Esophagus mucosa (tissue), 1 donor: Measurements from ENCODE around the gene FARSB. TPM values are rescaled to one million over a fixed set of nuclear protein-coding genes. Genes with fewer than 3 reads are reported as not detected.

ENCODE experiments used
- ATAC-seq: fragments of 200-7000 bp; cut with Tn5 transposase; one replicate; pipeline ENCODE4 v1.9.1; 2020
- total RNA-seq: library from RNA; stranded (reverse); gene quantifications from one replicate; pipeline ENCODE4 v1.2.4, GENCODE V29; 2023
- donor health status: DM: yes; HTN: yes; CAD: no.

Gene FARSB
- total RNA-seq, 1 donor from 2014 or later: 24.2 TPM

DNA sequence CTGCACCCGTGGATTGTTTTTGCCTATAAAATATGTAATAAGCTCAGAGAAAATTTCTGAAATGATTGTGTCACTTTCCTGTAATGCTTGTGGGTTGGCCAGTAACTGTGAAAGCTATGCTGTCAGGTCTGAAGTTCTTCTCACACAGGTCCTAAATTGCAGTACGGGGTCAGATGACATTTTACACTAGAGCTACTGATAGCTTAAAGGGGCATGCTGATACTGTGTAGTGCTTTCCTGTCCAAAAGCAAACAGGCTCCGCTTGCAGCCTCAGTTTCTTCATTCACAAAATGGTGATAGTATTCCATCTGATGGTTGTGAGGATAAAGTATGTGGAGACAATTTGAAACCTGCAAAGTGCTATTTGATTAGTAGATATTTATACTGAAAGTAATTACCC, 7.6 kb upstream of the FARSB start:
- no peak for ATAC-seq

DNA sequence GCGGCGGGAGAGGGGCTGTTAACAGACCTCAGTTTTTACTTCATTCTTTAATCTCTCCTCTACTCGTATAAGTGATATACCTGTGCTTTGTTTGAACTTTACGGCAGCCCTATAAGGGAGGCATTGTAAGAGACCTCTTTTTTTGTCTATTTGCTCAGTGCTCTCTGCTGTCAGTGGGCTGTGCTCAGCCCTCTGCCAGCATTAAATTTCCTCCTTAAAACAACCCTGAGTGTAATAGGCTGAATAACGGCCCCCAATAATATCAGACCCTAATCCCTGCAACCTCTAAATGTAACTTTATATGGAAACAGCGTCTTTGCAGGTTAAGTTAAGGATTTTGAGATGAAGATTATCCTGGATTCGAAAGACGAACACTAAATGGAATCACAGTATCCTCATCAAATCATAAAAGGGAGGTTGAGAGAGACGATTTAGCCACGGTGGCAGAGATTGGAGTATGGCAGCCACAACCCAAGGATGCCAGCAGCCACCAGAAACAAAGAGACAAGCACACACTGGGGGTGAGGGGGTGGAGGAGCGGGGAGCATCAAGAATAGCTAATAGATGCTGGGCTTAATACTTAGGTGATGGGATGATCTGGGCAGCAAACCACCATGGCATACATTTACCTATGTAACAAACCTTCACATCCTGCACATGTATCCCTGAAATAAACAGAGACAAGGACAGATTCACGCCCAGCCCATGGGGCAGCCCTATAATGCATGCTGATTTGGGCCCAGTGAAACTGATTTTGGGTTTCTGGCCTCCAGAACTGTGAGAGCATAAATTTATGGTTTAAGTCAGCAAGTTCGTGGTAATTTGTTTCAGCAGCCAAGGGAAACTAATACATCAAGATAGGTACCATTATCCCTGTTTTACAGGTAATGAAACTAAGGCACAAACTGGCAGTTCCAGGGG, 894 bp upstream of the FARSB start:
- ATAC-seq: no peak

DNA sequence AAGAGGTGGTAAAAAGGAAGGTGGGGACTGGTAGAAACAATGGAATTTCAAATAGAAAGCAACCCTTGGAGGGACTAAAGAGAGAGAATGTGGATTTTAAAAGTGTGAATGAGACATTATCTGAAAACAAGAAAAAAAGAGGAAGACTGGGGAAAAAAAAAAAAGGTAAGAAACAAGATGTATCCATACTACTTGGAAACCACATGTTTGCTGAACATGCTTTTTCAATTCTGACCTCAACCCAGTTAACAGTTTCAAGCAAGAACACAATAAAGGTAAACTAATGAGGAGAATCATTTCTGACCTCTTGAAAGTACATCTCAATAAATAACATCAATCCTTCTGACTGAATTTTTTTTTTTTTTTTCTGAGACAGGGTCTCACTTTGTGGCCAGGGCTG, 2.6 kb downstream of the FARSB start:
- ATAC-seq: no peak

DNA sequence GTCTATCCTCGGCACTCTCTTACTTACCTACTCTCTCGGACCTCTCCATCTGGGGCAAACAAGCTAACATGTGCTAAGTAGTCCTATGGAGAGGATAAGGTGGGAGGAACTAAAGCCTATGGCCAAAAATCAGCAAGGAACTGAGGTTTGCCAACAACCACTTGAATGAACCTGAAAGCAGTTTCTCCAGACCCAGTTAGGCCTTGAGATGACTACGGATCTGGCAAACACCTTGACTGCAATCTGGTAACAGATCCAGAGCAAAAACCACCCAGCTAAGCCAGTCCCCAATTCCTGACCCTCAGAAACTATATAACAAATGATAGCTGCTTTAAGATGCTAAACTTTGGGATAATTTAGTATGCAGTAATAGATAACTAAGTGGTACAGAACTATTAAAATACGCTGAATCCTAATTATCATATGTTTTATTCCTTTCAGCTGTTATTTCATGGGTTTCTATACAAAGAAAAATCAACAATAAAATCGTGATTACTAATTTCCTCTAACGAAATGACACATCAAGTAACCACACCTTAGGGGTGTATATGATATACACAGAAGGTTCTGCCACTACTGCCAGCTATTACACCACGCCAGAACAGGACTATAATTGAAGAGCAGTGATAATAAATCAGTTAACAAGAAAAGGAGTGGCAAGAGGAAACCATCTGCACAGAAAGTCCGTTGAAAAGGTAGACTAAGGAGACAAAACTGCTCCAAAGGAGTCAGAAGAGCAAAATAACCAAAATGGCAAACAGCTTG, 3.2 kb downstream of the FARSB start:
- peak; percentile 65 for ATAC-seq

DNA sequence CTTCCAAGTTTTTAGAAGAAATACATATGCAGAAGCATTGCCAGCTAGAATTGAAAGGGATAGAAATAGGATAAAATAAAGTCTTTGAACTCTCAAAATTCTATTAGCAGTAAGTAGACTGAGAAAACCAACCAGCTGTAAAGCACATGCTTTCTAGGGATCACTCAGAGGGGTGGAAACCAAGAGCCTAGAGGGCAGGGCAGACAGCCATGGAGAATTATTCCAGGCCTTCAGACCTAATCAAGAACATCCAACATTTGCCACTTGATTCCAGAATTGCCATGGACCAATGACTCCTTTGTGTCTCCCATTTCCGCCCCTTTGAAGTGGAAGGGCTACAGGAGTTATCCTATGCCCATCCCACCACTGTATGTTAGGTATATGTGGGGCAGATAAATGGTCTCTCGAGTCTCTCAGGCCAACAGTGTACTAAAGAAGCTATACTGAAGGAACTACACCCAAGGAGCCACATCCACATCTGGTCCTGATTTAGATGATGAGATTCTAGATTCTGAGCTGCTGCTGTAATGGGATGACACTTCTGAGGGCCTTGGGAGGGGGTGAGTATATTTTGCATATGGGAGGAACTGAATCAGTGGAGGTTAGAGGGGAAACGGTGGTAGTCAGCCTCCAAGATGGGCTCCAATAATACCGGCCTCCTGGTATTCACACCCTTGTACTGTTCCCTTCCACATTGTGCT, 4.0 kb downstream of the FARSB start:
- ATAC-seq: no peak

DNA sequence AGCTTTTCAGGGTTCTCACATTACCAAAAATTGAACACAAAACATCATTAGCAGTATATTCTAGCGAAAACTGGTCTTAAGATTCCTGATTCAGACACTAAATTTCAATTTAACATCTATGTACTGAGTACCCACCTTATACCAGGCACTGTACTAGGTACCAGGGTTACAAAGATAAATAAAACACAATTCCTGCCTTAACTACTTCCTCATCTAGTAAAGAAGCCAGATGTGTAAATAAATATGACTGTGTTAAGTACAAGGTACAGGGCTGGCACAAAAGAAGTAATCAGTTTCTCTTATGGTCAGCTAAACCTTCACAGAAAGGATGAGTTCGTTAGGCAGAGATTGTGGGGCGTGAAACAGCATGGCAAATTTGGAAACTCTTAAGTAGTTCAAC, 6.1 kb downstream of the FARSB start:
- ATAC-seq: no peak

DNA sequence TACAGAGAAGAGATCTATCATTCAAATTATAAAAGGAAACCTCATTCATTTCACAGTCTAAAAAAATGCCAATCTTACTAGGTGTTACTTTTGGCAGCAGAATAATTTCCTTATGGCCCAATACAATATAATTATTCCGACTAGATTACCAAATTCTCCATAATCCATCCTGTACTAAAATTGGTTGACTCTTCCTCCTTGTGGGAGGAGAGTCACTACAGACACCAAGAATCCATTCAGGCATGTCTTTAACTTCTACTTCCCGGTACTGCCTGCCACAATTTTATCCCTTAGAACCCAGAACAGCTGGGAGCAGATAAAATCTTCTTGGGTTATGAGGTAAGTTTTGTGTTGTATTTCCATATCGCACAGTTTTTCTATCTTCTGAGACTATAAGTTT, 9.9 kb downstream of the FARSB start:
- no peak for ATAC-seq

DNA sequence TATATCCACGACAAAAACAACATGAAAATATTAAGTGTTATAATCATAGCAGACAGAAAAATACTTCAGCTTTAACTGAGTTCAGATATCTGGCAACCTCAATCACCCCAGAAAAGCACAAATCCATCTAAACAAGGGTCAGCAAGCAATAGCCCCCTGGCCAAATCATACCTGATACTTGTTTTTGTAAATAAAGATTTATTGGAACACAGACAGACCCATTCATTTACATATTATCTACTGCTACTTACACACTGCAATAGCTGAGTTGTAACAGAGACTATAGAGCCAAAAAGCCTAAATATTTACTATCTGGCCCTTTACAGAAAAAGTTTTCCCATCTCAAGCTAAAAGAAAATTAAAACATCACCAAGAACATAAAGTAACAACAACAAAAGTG, 12.8 kb downstream of the FARSB start:
- no peak for ATAC-seq

DNA sequence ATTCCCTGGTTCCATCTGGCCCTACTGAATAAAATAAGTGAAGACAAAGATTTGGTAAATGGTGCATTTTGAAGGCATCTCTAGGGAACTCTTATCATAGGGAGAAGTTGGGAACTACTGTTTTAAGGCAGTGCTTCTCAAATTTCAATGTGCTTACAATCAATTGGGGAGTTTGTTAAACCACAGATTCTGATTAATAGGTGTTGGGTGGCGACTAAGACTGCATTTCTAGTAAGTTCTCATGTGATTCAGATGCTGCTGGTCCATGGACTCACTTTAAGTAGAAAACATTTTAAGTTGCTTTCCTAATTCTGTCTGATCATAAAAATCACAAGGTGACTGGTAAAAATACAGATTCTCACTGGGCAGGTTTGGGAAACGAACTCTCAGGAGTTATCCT, 14.6 kb downstream of the FARSB start:
- ATAC-seq: no peak

DNA sequence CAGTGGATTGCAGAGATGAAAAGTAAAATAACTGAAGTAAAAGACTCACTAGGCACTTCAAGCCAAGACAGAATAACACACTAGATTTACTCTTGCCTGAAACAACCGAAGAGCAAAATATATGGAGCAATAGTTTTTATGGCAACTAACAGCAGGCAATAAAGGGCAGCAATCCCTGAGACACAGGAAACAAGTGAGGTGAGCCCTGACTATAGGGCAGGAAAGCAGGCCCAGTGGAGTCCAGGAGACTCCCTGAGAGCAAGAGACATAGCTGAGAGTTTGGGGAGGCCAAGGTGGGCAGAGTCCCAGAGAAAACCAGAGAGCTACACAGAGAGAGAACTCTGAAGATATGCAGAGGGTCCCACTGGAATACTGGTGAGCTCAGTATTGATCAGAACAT, 18.8 kb downstream of the FARSB start:
- ATAC-seq: no peak

DNA sequence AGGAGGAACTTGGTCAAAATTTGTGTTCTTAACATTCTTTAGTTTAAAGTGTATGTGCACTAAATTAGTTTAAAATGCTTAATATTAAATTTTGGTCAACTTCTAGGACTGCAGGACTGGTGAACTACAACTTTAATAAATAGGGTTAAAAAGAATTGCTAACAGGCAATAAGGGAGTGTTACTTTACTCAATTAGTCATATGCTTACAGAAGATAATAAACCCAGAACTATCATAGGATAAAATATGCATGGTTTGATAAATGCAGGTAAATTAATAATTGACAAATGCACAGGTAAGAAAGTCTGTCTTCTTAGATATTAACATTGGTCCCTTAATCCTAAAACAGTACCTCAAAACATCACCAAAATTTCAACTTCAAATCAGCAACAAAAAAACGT, 20.6 kb downstream of the FARSB start:
- no peak for ATAC-seq

DNA sequence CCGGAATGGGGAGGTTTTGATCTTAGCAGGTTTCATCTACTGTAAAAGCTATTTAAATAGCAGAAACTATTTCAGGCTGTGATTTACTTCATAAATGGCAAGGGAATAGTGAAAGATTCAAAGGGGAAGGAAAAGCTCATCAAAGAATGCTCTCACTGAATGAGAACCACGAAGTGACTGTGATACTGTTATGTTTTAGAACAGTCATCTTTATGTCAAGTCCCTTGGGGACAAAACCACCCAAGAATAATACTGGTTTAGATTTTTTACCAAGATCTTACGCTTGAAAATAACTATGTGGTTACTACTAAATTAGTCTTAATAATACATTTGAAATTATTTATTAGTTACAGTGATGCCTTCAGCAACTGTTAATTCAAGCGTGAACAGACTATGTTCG, 28.1 kb downstream of the FARSB start:
- ATAC-seq: no peak

DNA sequence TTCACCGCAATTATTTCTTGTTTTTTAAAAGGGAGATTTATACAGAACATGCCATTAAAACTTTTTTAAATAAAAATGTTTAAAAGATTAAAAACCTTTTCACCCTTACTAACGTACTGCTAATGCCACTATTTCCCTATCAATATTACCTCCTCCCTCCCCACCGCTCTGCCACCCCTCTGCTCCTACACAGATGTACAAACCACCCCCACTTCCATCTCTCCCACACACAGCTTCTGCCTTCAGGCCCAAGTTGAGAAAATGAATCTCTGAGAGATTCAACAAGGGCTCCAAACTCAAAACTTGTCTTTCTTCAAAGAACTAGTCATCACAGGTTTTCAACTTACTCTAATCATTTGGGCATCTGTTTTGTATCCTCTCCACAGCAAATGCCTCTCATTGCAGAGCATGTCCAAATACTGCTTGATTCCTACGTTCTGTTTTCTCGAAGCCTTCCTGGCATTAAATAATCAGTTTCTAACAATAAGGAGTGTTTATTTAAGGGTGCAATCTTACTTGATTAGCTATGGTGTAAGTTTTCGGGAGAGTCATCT, 32.1 kb downstream of the FARSB start:
- no peak for ATAC-seq

DNA sequence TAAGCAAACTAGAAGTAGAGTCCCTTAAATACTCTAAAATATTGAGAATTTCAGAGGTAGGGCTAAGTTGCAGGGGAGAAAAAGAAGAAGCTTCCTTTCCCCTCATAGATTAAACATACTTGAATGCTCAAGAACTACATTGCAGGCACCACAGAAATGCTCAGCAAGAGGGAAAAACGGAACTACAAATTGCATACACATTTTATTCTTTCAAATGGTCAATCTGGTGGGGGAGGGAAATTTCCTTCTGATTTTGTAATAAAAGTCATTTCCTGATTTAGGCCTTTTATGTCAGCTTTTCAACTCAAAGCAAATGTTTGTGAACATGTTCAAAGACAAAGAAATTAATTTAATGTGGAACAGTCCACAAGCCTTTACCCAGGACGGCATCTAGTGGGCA, 33.0 kb downstream of the FARSB start:
- no peak for ATAC-seq

DNA sequence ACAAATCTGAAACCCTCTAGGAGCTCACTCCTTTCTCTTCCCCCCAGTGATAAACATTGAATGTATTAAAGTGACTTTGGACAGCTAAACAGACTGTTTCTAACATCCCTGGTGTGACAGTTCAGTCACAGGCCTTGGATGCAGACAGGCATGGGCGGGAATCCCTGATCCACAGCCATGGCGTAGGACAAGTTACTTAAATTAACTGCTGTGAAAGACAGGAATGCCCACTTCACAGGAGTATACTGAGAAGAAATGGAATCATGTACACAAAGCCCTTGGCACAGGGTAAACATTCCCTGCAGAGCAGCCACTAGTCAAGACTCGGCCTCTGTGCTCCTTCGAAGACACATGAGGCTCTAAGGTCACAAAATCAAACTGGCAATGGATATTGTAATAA, 34.0 kb downstream of the FARSB start:
- no peak for ATAC-seq

DNA sequence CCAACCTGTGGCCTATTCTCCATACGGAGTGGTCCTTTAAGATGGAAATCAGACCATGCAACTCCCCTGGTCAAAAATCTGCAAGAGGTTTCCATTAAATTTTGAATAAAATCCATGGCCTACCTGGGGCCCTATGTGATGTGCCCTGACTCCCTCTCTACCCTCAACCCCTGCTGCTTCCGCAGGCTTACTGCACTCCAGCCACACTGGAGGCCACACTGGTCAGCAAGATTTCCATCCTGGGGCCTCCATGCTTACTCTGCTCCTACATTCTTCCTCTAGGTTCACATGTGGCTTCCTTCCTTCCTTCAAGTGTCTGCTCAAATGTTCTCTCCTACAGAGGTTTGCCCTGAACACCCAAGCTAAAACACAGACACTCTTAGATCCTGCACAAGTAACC, 40.6 kb downstream of the FARSB start:
- ATAC-seq: no peak

DNA sequence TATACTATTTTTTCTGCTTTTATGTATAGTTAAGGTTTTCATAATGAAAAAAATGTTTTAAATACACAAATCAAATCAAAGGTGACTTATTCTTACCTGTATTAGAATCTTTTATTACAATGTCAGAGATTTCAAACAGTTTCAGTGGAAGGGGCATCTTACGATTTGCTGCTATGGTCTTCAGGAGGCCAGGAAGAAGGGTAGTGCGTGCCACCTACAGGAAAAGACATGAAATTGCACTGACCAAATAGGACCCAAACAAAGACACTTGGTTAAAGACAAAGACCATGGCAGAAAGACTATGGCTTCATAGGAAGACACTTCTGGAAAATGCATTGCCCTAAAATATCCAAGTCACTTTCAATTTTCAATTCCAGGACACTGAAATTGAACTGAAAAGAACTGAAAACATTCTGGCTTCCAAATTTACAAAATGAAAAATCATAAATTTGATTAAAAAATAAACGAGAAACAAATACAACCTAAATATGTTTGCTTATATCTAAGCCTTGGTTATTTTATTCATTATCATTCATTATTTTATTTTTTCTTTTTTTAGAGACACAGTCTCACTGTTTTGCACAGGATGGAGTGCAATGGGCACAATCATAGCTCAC, 42.1 kb downstream of the FARSB start:
- peak; percentile 53 for ATAC-seq

DNA sequence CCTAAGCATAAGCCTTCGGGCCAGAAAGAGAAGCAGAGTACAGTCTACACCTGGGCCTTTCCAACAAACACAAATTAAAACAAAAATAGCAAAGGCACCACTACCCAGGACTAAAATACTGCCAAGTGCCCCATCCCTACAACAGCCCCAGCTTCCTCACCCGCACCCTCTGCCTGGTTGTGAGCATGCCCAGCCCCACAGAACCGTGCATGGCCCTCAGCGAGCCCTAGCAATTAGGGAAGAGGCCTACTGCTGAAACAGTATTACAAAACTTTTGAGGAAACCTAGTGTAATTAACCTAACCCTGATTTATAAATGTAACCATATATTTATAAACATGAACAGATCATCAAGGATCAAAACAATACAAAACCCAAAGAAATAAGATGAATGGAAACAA, 44.2 kb downstream of the FARSB start:
- ATAC-seq: no peak

DNA sequence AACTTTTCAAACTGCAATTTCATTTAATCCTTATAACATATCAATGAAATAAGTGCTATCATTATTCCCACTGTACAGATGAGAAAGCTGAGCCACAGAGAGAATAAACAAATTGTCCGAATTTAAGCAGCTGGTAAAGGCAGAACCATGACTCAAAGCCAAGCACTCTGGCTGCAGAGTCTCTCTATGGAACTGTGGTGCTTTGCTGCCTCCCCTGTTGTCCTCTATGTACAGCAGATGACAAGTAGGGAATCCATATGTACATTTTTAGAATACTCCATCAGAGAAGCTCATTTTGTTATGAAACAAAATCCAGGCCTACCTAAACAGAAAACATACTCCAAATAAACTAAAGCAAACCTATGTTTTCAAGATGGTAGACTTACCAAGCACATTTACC, 45.1 kb downstream of the FARSB start:
- no peak for ATAC-seq

DNA sequence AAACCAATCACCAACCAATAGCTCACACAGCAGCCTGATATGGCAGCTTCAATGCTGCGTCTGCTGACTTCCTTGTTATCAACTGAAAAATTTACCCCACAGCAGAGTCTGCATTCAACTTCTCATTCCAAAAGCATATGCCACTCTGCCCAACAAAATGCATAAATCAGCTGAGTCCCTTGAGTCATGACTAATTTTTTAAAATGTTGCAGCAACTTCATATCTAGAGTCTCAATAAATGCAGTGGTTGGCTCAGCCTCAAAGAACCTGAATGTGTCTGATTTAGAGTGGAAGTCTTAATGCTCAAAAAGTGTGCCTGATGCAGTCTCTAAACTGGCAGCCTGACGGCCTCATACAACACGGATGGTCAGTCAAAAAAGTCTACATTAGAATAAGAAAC, 46.5 kb downstream of the FARSB start:
- ATAC-seq: no peak

DNA sequence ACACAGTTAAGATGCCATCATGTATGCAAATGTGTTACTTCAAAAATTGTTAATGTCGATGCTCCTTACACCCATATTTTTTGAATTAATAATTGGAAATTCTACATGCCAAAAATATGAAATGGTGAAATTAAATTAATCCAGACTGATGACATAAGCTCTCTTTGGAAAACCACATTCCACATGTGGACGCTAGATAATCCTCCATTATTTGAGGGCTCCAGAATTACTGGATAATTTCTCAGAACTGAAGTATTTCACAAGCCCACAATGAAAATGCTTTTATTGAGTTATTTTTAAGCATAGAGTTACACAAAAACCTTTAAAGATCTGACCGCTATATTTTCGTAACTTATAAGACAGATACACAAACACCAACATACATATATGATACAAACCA, 47.8 kb downstream of the FARSB start:
- no peak for ATAC-seq

DNA sequence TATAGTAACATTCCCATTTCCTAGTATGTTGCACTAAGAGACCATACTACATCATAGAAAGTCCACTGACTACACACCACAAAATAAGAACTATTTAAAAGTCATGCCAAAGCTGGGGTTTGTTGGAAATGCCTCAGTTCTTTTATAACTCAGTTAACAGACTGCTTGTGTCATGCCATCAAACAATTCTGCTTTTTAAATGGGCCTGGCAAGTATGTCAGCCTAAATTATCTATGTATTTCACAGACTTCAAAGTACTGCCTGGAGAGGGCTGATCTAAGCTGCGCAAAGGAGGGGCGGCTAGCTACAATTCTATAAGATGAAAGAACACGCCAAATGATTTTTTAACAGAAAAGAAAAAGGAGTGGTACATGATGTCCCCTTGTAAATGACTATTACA, 49.6 kb downstream of the FARSB start:
- ATAC-seq: no peak
